Forelimb muscle (tissue), 1 donor: ENCODE measurements around the gene ZMYM4. TPM values are rescaled to one million over a fixed set of nuclear protein-coding genes. Genes with fewer than 3 reads are reported as not detected.
"Not testable (repeated sequence)": the region's sequence is repeated elsewhere in the genome, so short reads cannot be mapped to it uniquely, and the experiment has no call there.

Experiments used
- DNase-seq: peaks from one replicate; pipeline ENCODE4 v3.0.0-alpha.2; 2013; ENCODE audit warnings: low read depth
- polyA plus RNA-seq: library from polyadenylated mRNA; unstranded; fragments of 120-200 nt; gene quantifications from one replicate; pipeline ENCODE4 v1.2.1, GENCODE V29; 2013; ENCODE audit not compliant: insufficient read length

ZMYM4 gene
- polyA plus RNA-seq, 1 donor: 34.8 TPM

DNA sequence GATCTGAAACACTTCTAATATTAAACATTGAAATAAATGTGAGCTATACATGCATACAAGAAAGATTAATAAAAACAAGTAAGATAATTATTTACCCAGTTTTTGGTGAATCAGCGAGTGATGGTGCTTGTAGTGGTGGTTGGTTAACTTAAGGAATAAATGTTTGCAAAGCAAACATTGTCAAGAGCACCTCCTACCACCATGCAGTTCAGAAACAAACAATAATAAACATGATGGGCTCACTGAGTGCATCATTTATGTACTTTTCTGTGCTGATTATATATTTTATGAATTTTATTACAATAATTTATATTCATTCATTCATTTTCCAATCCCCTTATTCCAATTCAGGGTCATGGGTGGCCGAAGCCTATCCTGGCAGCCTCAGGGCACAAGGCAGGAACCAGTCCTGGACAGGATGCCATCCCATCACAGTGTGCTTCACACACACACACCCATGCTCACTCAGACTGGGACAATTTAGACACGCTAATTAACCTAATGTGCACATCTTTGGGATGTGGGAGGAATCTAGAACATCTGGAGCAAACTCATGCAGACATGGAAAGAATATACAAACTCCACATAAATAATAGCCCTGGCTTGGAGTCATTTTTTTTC is 57.8 kb downstream of the ZMYM4 start:
- no peak for DNase-seq

DNA sequence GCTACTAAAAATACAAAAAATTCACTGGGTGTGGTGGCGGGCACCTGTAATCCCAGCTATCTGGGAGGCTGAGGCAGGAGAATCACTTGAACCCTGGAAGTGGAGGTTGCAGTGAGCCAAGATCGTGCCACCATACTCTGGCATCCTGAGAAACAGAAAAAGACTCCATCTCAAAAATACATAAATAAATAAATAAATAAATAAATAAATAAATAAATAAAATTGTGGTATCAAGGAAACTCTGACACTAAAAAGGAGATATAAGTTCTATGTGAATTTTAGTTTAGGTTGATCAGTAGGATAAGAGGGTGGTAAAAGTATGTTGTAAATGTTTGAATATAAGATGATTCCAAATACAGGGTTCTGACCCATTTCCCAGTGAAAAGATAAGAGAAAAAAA is 63.1 kb downstream of the ZMYM4 start:
- DNase-seq: not testable (repeated sequence)

DNA sequence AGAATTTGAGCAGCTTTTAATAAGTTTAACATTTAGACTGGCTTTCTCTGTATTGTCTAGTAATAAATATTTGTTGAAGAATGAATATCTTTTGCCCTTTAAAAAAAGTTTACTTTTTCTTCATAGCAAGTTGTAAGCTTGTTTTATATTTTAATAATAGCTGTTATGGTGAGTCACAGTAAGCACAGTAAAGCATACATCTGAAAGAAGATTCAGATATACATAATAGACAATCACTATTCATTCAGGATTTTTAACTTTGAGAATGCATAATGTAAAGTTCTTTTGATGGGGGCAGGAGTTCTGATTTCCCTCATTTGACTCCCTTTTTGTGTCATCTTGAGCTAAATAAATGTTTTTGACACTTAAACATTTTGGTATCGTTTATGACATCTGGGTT is 66.0 kb downstream of the ZMYM4 start:
- no peak for DNase-seq

DNA sequence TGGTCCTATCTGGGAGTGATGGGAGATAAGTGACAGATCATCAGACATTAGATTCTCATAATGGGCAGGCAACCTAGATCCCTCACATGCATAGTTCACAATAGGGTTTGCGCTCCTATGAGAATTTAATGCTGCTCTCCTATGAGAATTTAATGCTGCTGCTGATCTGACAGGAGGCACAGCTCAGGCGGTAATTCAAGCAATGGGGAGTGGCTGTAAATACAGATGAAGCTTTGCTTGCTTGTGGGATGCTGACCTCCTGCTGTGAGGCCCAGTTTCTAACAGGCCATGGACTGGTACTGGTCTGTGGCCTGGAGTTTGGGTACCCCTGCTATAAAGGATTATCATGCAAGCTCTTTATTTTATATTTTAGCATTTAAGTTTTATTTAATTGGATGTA is 72.0 kb downstream of the ZMYM4 start:
- no peak for DNase-seq

DNA sequence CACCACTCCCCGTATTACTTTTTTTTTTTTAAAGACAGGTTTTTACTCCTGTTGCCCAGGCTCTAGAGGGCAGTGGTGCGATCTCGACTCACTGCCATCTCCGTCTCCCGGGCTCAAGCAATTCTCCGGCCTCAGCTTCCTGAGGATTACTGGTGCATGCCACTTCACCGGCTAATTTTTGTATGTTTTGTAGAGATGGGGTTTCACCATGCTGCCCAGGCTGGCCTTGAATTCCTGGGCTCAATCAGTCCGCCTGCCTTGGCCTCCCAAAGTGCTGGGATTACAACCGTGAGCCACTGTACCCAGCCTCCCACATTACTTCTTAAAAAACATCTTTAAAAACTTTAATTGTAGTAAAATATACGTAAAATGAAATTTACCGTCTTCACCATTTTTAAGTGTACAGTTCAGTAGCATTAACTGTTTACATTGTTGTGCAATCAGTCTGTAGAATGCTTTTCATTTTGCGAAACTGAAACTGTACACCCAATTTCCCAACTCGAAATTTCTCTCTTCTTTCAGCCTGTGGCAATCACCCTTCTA is 77.0 kb downstream of the ZMYM4 start:
- DNase-seq: no peak

DNA sequence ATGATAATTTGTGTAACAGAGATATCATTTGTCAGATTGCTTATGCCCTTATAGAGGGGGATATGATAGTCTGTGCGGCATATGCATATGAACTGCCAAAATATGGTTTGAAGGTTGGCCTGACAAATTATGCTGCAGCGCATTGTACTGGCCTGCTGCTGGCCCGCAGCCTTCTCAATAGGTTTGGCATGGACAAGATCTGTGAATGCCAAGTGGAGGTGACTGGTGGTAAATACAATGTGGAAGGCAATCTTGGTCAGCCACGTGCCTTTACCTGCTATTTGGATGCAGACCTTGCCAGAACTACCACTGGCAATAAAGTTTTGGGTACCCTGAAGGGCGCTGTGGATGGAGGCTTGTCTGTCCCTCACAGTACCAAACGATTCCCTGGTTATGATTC is 82.4 kb downstream of the ZMYM4 start:
- no peak for DNase-seq

DNA sequence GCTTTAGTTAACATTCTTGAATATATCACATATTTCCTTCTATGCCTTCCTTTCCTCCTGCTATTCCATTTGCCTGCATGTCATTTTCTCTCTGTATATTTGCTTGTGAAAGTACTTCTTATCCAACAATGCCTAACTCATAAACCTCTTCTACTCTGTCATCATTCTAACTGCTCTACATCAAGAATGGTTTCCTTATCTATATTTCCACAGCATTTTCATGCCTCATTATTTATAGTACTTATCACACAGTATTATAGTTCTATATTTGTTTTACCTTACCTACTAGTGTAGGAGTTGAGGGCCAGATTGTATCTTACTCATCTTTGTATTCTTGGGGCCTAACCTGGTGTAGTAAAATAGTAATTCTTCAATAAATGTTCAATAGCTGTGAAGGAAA is 91.5 kb downstream of the ZMYM4 start:
- DNase-seq: no peak

DNA sequence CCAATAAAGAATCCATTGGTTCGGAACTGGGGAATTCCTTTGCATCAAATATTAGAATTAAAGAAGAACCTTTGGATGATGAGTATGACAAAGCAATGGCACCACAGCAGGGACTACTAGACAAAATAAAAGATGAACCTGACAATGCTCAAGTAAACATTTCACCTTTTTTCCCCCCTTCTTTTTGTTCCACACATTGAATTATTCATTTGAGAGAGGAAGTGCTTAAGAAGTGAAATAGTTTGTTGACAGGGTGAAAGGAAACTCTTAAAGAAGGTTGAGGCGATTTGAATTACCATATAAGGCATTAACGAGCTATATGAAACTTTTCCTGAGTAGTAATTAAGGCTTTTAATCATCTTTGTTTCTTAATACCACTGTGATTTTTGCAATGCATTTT is 93.1 kb downstream of the ZMYM4 start:
- no peak for DNase-seq

DNA sequence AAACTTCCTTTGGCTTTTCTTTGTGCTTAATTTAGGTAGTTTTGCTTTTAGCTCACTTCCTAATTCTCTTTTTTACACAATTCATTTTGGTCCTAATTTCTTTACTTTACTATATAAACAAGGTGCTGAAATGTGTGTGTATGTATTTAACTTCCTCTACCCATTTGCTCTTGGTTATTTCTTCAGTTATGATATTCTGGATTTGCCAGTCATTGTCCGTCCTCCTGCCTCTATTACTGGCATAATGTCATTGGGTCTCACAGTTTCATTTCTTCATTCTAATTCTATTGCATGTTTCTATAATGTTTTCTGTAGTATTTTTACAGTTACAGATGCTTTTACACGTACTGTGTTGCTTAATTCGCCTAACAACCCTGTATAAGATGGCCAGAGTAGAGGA is 96.2 kb downstream of the ZMYM4 start:
- DNase-seq: no peak

DNA sequence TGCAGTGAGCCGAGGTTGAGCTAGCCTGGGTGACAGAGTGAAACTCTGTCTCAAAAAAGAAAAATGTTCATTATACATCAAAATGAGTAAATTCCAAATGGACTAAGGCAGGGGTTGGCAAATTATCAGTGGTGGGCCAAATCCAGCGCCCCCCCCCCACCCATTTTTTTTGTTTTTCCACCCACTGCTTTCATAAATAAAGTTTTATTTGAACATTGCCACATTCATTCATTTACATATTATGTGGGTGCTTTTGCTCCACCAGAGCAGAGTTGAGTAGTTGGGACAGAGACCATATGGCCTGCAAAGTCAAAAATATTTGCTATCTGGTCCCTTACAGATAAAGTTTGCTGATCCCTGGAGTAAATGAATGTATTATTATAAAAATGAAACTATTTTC is 99.4 kb downstream of the ZMYM4 start:
- DNase-seq: no peak

DNA sequence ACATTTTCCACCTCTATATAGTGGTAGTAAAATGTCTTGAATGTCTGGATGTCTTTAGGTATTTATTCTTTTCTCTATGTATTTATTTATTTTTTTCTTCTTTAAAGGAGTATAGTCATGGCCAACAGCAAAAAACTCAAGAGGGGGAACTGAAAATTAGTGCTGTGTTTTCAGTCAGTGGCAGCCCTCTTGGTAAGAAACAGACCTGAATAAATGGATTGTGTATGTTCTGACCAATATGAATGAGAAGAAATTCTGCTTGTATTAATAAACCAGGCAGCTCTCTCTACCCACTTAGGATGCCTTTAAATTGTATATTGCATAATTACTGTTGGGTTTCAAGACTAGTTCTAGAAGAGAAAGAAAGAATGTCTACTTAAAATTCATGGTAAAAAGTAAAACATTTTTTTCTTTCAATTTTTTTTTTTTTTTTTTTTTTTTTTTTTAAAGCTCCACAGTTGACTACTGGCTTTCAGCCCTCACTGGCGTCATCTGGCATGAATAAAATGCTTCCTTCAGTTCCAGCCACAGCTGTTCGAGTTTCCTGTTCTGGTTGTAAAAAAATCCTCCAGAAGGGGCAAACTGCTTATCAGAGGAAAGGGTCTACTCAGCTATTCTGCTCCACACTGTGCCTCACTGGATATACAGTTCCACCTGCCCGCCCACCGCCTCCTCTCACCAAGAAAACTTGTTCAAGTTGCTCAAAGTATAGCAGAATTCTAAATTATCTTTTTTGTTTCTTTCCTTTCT is 101.6 kb downstream of the ZMYM4 start:
- peak; percentile 89 for DNase-seq

DNA sequence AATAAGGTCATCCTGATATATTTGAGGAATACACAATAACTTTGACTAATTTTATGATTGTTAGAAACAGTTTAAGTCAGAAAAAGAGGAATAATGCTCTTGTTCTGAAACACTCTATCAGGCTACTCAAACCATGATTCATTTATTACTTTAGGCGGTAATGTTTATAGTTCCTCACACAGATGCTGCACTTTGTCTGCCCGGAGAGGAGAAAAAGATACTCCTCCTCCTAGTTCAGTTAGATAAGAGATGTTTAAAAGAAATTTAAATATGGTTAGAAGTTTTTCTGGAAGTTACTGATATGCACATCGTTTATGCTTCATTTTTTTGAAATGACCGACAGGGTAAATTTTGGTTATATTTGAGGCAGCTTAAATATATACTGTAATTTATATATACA is 103.0 kb downstream of the ZMYM4 start:
- DNase-seq: no peak

DNA sequence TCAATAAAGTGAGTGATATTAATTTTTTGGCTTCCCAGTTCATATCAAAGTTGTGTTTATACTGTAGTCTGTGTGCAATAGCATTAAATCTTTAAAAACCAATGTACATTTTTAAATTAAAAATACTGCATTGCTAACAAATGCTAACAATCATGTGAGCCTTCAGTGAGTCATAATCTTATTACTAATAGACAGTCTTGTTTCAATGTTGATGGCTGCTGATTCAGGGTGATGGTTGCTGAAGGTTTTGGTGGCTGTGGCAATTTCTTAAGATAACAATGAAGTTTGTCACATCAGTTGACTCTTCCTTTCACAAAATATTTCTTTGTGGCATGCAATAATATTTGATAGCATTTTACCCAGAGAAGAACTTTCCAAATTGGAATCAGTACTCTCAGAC is 109.0 kb downstream of the ZMYM4 start:
- DNase-seq: no peak

DNA sequence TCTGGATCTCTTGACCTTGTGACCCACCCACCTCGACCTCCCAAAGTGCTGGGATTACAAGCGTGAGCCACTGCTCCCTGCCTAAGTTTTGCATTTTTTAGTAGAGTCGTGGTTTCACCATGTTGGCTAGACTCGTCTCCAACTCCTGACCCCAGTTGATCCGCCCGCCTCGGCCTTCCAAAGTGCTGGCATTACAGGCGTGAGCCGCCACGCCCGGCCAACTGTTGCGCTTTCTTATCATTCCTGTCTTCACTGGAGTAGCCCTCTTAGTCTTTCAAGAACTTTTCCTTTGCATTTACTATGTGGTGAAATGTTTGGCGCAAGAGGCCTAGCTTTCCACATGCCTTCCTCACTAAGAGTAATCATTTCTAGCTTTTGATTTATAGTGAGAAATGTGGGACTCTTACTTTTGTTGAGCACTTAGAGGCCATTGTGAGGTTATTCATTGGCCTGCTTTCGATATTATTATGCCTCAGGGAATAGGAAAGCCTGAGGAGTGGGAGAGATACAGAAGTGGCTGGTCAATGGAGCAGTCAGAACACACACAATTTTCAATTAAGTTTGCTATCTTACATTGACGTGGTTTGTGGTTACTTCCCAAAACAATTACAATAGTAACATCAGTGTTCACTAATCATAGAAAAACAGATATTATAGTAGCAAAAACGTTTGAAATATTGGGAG is 111.0 kb downstream of the ZMYM4 start:
- DNase-seq: no peak

DNA sequence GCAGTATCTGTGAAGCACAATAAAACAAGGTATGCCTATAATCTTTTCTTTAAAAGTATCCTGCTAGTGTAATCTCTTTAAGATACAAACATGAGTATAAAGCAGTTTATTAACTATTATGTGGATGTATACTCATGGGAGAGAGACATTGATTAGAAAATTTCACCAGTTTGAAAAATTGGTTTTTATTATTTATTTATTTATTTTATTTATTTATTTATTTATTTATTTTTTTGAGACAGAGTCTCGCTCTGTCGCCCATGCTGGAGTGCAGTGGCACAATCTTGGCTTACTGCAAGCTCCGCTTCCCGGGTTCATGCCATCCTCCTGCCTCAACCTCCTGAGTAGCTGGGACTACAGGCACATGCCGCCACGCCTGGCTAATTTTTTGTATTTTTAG is 111.6 kb downstream of the ZMYM4 start:
- not testable (repeated sequence) for DNase-seq

DNA sequence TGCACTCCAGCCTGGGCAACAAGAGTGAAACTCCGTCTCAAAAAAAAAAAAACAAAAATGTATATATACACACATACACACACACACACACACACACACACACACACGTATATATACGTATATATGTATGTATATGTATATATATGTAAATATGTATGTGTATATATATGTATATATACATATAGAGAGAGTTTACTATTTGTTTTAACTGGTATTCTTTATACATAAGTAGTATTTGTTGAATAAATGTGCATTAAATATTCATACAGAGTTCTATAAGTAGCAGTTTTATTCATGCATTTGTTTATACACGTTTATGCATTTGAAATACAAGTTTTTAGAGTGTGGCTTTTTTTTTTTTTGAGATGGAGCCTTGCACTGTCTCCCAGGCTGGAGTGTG is 113.6 kb downstream of the ZMYM4 start:
- no peak for DNase-seq

DNA sequence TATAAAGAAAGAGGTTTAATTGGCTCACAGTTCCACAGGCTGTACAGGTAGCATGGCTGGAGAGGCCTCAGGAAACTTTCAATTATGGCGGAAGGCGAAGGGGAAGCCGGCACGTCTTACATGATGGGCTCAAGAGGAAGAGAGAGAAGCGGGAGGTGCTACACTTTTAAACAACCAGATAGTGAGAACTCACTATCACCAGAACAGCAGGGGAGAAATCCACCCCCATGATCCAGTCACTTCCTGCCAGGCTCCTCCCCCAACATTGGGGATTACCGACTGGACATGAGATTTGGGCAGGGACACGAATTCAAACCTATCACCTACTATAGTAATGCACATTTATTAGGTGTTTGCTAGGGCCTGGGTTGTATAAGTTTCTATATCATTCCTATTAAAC is 117.8 kb downstream of the ZMYM4 start:
- DNase-seq: no peak

DNA sequence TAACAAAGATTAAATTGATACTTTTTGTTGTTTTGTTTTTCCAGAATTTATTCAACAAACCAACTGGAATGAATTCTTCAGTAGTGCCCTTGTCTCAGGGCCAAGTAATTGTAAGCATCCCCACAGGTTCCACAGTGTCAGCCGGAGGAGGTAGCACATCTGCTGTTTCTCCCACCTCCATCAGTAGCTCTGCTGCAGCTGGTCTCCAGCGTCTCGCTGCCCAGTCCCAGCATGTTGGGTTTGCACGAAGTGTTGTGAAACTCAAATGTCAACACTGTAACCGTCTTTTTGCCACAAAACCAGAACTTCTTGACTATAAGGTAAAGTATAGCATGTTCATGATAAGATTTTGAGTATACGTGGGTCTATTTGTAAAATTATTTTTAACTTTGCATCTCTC is 118.5 kb downstream of the ZMYM4 start:
- DNase-seq: no peak

DNA sequence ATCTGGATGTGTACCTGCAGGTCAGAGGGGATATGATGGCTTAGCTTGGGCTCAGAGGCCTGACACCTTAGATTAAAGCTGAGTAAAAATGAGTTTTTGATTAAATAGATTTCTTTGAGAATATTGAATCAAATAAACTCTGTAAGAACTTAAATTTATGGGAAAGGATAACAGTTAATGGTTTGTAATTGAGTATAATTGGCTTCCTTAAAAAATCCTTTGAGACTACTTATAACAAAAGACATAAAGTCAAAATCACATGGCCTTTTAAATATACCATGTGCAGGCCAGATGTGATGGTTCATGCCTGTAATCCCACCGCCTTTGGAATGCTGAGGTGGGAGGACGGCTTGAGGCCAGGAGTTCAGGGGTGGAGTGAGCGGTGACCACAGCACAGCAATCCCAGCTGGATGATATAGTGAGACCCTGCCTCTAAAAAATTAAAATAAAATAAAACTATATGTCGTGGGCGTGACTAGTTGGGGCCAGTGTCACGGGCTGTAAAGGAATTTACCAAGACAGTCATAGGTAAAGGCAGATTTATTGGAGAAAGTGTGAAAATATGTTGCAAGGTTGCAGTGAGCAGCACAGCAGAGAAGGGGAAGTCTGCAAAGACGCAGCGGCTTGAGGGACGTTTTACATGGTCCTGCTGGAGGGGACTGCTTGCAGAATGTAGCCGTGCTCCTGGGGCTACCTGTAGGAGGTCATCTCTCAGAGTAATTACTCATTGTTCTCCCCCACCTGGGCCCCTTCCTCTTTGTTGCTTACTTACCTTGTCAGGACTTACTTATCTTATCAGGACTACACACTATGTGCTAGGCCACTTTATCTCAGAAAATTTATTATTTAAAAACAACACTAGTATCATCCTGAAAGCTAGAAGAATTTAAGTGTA is 122.3 kb downstream of the ZMYM4 start:
- no peak for DNase-seq

DNA sequence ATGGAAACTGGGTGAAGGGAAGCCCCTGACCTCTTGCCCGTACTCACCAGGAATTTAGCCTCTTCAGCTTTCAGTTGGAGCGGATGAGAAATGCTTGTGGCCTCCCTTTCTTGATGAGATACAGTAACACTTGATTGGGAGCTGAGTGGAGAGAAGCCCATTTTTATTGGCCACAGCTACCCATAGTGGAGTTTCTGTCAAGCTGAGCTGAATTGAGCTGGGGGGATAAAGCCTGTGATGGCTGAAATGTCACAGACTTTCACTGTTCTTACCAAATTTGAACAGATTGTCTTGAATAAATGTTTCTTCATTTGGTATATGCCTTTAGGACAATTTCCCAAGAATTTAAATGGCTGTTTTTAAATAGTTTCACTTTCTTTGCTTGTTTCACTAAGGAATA is 125.9 kb downstream of the ZMYM4 start:
- DNase-seq: no peak

DNA sequence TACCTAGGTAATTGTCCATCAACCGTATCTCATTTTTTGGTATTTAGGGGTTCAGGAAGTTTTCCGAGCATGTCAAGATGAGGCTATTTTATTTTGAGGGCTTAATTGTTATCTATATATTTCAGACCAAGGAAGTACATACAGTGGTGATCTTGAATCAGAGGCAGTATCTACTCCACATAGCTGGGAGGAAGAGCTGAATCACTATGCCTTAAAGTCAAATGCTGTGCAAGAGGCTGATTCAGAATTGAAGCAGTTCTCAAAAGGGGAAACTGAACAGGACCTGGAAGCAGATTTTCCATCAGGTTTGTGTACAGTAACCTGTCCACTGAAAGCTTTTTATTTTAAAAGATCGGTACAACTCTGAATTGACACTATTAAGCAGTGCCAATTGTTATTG is 130.2 kb downstream of the ZMYM4 start:
- no peak for DNase-seq

DNA sequence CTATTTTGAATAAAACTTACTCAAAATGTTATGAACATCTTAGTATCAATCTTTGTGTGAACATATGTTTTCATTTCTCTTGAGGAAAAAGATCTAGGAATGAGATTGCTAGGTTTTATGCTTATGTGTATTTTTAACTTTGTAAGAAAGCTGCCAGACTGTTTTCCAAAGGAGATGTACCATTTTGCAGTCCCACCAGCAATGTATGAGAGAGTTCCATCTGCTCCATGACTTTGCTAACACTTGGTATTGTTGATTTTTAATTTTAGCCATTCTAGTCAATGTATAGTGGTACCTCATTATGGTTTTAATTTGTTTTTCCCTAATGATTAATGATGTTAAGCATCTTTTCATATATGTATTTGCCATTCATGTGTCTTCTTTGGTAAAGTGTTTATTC is 132.5 kb downstream of the ZMYM4 start:
- DNase-seq: no peak
